HG02852 (cell line): ENCODE measurements around the gene SRD5A2.

Experiments
- ATAC-seq: cut with Tn5 transposase; IDR thresholded peaks from one replicate; pipeline ENCODE4 v1.9.1; 2021; ENCODE audit warnings: mild to moderate bottlenecking, moderate library complexity; ENCODE audit not compliant: unreplicated experiment

SRD5A2 gene

DNA sequence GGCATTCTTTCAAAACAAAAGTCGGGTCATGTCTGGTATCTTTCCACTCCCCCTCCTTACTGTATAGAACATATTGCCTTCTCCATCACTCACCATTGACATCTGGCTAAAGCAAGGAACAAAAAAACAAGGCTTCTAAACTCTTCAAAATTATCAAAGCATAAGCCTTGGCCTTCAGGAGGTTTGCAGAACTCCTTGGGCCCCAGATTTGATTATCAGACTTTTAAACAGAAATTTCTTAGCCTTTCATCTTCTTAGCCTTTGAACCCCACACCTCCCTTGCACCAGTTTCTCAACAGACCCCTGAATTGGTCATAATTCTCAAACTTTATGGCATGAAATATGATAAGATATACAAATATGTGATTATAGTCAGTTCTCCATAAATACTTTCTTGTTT is 106.4 kb downstream of the SRD5A2 start:
- ATAC-seq: no peak
